Fibroblast of lung (primary cell): Measurements from ENCODE around the gene WFDC13.
"Not testable (repeated sequence)": the region's sequence is repeated elsewhere in the genome, so short reads cannot be mapped to it uniquely, and the experiment has no call there.

Source experiments
- EZH2 ChIP-seq: IDR thresholded peaks from 2 replicates; pipeline ENCODE4 v1.5.1; 2012; ENCODE audit warnings: low read length, control low read depth, mild to moderate bottlenecking; ENCODE audit errors: missing control alignments
- TF ChIP-seq, protein P1 (sequence below), 2 donors: IDR thresholded peaks in 1 of 2; conservative IDR thresholded peaks in 1 of 2; 1 replicate in 1 of 2; 2 replicates in 1 of 2; pipeline ENCODE4 v1.5.1; 2011 to 2012; ENCODE audit warnings: low read length in 2 of 2, control low read depth in 1 of 2, inconsistent platforms in 1 of 2, low read depth in 1 of 2, mild to moderate bottlenecking in 1 of 2

DNA sequence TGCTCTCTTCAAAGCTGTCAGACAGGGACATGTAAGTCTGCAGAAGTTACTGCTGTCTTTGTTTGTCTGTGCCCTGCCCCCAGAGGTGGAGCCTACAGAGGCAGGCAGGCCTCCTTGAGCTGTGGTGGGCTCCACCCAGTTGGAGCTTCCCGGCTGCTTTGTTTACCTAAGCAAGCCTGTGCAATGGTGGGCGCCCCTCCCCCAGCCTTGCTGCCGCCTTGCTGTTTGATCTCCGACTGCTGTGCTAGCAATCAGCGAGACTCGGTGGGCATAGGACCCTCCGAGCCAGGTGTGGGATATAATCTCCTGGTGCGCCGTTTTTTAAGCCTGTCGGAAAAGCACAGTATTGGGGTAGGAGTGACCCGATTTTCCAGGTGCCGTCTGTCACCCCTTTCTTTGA lies 8.5 kb upstream of the WFDC13 start:
- TF ChIP-seq EZH2 = not testable (repeated sequence)
- TF ChIP-seq, protein P1, sequence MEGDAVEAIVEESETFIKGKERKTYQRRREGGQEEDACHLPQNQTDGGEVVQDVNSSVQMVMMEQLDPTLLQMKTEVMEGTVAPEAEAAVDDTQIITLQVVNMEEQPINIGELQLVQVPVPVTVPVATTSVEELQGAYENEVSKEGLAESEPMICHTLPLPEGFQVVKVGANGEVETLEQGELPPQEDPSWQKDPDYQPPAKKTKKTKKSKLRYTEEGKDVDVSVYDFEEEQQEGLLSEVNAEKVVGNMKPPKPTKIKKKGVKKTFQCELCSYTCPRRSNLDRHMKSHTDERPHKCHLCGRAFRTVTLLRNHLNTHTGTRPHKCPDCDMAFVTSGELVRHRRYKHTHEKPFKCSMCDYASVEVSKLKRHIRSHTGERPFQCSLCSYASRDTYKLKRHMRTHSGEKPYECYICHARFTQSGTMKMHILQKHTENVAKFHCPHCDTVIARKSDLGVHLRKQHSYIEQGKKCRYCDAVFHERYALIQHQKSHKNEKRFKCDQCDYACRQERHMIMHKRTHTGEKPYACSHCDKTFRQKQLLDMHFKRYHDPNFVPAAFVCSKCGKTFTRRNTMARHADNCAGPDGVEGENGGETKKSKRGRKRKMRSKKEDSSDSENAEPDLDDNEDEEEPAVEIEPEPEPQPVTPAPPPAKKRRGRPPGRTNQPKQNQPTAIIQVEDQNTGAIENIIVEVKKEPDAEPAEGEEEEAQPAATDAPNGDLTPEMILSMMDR (conservative IDR thresholded peaks at IDR 0.05 in 1 of 2, IDR thresholded peaks at IDR 0.05 in 1 of 2; ENCODE audit: low read depth in 1 of 2, low read length in 2 of 2) = not testable (repeated sequence)
